Activated CD4-positive, alpha-beta memory T cell treated with anti-CD3 and anti-CD28 coated beads for 36 hours (primary cell): ENCODE measurements around the gene RAPGEF5. TPM values are rescaled to one million over a fixed set of nuclear protein-coding genes. Genes with fewer than 3 reads are reported as not detected.
"Not testable (repeated sequence)": the region's sequence is repeated elsewhere in the genome, so short reads cannot be mapped to it uniquely, and the experiment has no call there.

Experiments used
- CTCF ChIA-PET: fragments of 350-600 bp; sonication (Branson Sonifier 250); formaldehyde crosslinking; loops from one replicate; lab custom pipeline; 2021; ENCODE audit warnings: antibody characterized with exemption, inconsistent platforms; lab: Charles Lee
- POLR2A ChIA-PET: fragments of 350-600 bp; sonication (Branson Sonifier 250); formaldehyde crosslinking; loops from one replicate; lab custom pipeline; 2021; ENCODE audit warnings: antibody characterized with exemption; lab: Charles Lee
- DNase-seq: peaks from one replicate; pipeline ENCODE4 v3.0.0-alpha.2; 2020
- H3K27ac Mint-ChIP-seq: one replicate; pipeline ENCODE4 v1.8.0; 2021; ENCODE audit warnings: mixed read lengths
- H3K27me3 Mint-ChIP-seq: one replicate; pipeline ENCODE4 v1.8.0; 2021; ENCODE audit warnings: mixed read lengths
- H3K36me3 Mint-ChIP-seq: one replicate; pipeline ENCODE4 v1.8.0; 2021; ENCODE audit warnings: mixed read lengths
- H3K4me1 Mint-ChIP-seq: one replicate; pipeline ENCODE4 v1.8.0; 2021; ENCODE audit warnings: low read depth, mixed read lengths
- H3K4me3 Mint-ChIP-seq: one replicate; pipeline ENCODE4 v1.8.0; 2021; ENCODE audit warnings: mild to moderate bottlenecking, mixed read lengths
- H3K9me3 Mint-ChIP-seq: one replicate; pipeline ENCODE4 v1.8.0; 2021; ENCODE audit warnings: mixed read lengths
- intact Hi-C: fragments of 100-400 bp; cut with micrococcal nuclease; formaldehyde crosslinking; loops from one replicate; pipeline ENCODE4 v1.15.1; 2023
- total RNA-seq, 2 experiments: library from RNA; stranded (reverse); gene quantifications; one replicate each; pipeline ENCODE4 v1.2.3, GENCODE V29; 2021

Gene RAPGEF5
- total RNA-seq, 2 experiments from 2014 or later = 0.27 to 0.29 TPM

- H3K4me3 Mint-ChIP-seq = no peak overlapping the region
- no peak for DNase-seq
- CTCF ChIA-PET = interaction anchor here (0.8 to 4.7 kb wide), 4 partner anchors 9 to 382 kb away, joined by 3 to 46 read pairs (median 22); no protein-coding TSS in a partner anchor
Observed at GRCh38 chr7:22108151-22108845, 248.7 kb downstream of the RAPGEF5 start.

GRCh38 chr7:22105550-22105949 is 251.4 kb downstream of the RAPGEF5 start:
- CTCF ChIA-PET = interaction anchor here (1.3 kb wide), 2 partner anchors 21 to 397 kb away, joined by 4 read pairs; no protein-coding TSS in a partner anchor
- Mint-ChIP-seq H3K36me3 (no peaks in the 10 kb centered on the region), H3K4me1 (peaks cover 7% of the 10 kb centered on the region), H3K9me3 (no peaks in the 10 kb centered on the region), H3K4me3 (no peak overlapping the region), H3K27ac (no peak overlapping the region), H3K27me3 (peaks cover 11% of the 10 kb centered on the region)
- no peak for DNase-seq
- intact Hi-C loops = no loop called here
- POLR2A ChIA-PET = no interaction called here

More at GRCh38 chr7:22108151-22108845, 248.7 kb downstream of the RAPGEF5 start:
- Mint-ChIP-seq H3K27ac (no peak overlapping the region), H3K36me3 (no peaks in the 10 kb centered on the region), H3K9me3 (no peaks in the 10 kb centered on the region), H3K4me1 (peaks cover 4% of the 10 kb centered on the region), H3K27me3 (peaks cover 3% of the 10 kb centered on the region)
- intact Hi-C loops = no loop called here
- POLR2A ChIA-PET = no interaction called here

GRCh38 chr7:22094413-22095342 is 262.3 kb downstream of the RAPGEF5 start:
- H3K36me3 Mint-ChIP-seq = no peaks in the 10 kb centered on the region
- ChIA-PET CTCF (interaction anchor here (1.3 to 1.6 kb wide), 3 partner anchors 9 to 15 kb away, joined by 4 to 11 read pairs (median 4); no protein-coding TSS in a partner anchor), POLR2A (interaction anchor here (1.3 kb wide), 1 partner anchor 9 kb away, joined by 3 read pairs; no protein-coding TSS in a partner anchor)
- no peak for DNase-seq
- no peaks in the 10 kb centered on the region for H3K4me1 Mint-ChIP-seq
- H3K4me3 Mint-ChIP-seq = no peak overlapping the region
- H3K27me3 Mint-ChIP-seq = peaks cover 6% of the 10 kb centered on the region
- intact Hi-C loops = no loop called here
- no peak overlapping the region for H3K27ac Mint-ChIP-seq
- no peaks in the 10 kb centered on the region for H3K9me3 Mint-ChIP-seq

GRCh38 chr7:22093936-22094335 is 263.0 kb downstream of the RAPGEF5 start:
- no peak overlapping the region for H3K4me3 Mint-ChIP-seq
- ChIA-PET POLR2A (no interaction called here), CTCF (interaction anchor here (1.3 to 1.6 kb wide), 2 partner anchors 10 kb away, joined by 4 to 11 read pairs; no protein-coding TSS in a partner anchor)
- no peaks in the 10 kb centered on the region for H3K36me3 Mint-ChIP-seq
- no peaks in the 10 kb centered on the region for H3K4me1 Mint-ChIP-seq
- no peak overlapping the region for H3K27ac Mint-ChIP-seq
- intact Hi-C loops = no loop called here
- peaks cover 6% of the 10 kb centered on the region for H3K27me3 Mint-ChIP-seq
- no peak for DNase-seq
- no peaks in the 10 kb centered on the region for H3K9me3 Mint-ChIP-seq

- H3K4me1 Mint-ChIP-seq = no peaks in the 10 kb centered on the region
- ChIA-PET POLR2A (no interaction called here), CTCF (interaction anchor here (1.3 kb wide), 1 partner anchor 10 kb away, joined by 4 read pairs; no protein-coding TSS in a partner anchor)
Observed at GRCh38 chr7:22093001-22093400, 264.0 kb downstream of the RAPGEF5 start.

GRCh38 chr7:22090958-22091525 is 265.9 kb downstream of the RAPGEF5 start:
- H3K27ac Mint-ChIP-seq, H3K4me1 Mint-ChIP-seq, H3K27me3 Mint-ChIP-seq, H3K36me3 Mint-ChIP-seq, H3K9me3 Mint-ChIP-seq, DNase-seq, H3K4me3 Mint-ChIP-seq, POLR2A ChIA-PET, intact Hi-C loops: not testable (repeated sequence)
- CTCF ChIA-PET = interaction anchor here (1.4 to 2.2 kb wide), 3 partner anchors 8 to 19 kb away, joined by 4 to 13 read pairs (median 4); no protein-coding TSS in a partner anchor

More at GRCh38 chr7:22093001-22093400, 264.0 kb downstream of the RAPGEF5 start:
- no peaks in the 10 kb centered on the region for H3K36me3 Mint-ChIP-seq
- no peak for DNase-seq
- no peak overlapping the region for H3K27ac Mint-ChIP-seq
- H3K4me3 Mint-ChIP-seq = no peak overlapping the region
- H3K27me3 Mint-ChIP-seq = peaks cover 6% of the 10 kb centered on the region
- H3K9me3 Mint-ChIP-seq = no peaks in the 10 kb centered on the region
- intact Hi-C loops = no loop called here

- H3K4me3 Mint-ChIP-seq = no peak overlapping the region
- H3K27me3 Mint-ChIP-seq = peaks cover 6% of the 10 kb centered on the region
- POLR2A ChIA-PET = no interaction called here
- H3K36me3 Mint-ChIP-seq = no peaks in the 10 kb centered on the region
- DNase-seq = no peak
- CTCF ChIA-PET = interaction anchor here (1.4 to 2.2 kb wide), 3 partner anchors 7 to 19 kb away, joined by 4 to 13 read pairs (median 4); no protein-coding TSS in a partner anchor
- no peak overlapping the region for H3K27ac Mint-ChIP-seq
- H3K9me3 Mint-ChIP-seq = no peaks in the 10 kb centered on the region
- no peaks in the 10 kb centered on the region for H3K4me1 Mint-ChIP-seq
- intact Hi-C loops = no loop called here
Observed at GRCh38 chr7:22090512-22090911, 266.4 kb downstream of the RAPGEF5 start.

- Mint-ChIP-seq H3K36me3 (no peaks in the 10 kb centered on the region), H3K27me3 (peaks cover 6% of the 10 kb centered on the region), H3K27ac (no peak overlapping the region), H3K4me1 (no peaks in the 10 kb centered on the region), H3K4me3 (no peak overlapping the region), H3K9me3 (no peaks in the 10 kb centered on the region)
- intact Hi-C loops = no loop called here
- ChIA-PET POLR2A (no interaction called here), CTCF (no interaction called here)
- DNase-seq = no peak
Observed at GRCh38 chr7:22090107-22090506, 266.8 kb downstream of the RAPGEF5 start.

GRCh38 chr7:22088827-22089226 is 268.1 kb downstream of the RAPGEF5 start:
- Mint-ChIP-seq H3K9me3 (no peaks in the 10 kb centered on the region), H3K4me3 (no peak overlapping the region), H3K27ac (no peak overlapping the region), H3K4me1 (no peaks in the 10 kb centered on the region), H3K27me3 (peaks cover 8% of the 10 kb centered on the region), H3K36me3 (no peaks in the 10 kb centered on the region)
- ChIA-PET CTCF (interaction anchor here (1.1 kb wide), 1 partner anchor 21 kb away, joined by 3 read pairs; no protein-coding TSS in a partner anchor), POLR2A (no interaction called here)
- DNase-seq = no peak
- intact Hi-C loops = loop anchor here (10.0 kb wide), 1 partner anchor 144 kb away; the partner anchor contains the start of gene CDCA7L

GRCh38 chr7:22087861-22088260 is 269.1 kb downstream of the RAPGEF5 start:
- H3K4me3 Mint-ChIP-seq = no peak overlapping the region
- H3K27ac Mint-ChIP-seq = no peak overlapping the region
- H3K27me3 Mint-ChIP-seq = peaks cover 10% of the 10 kb centered on the region
- intact Hi-C loops = loop anchor here (10.0 kb wide), 1 partner anchor 143 kb away; the partner anchor contains the start of gene CDCA7L
- ChIA-PET CTCF (no interaction called here), POLR2A (no interaction called here)
- H3K4me1 Mint-ChIP-seq = peaks cover under 1% of the 10 kb centered on the region
- H3K36me3 Mint-ChIP-seq = no peaks in the 10 kb centered on the region
- no peaks in the 10 kb centered on the region for H3K9me3 Mint-ChIP-seq
- DNase-seq = no peak

GRCh38 chr7:22083704-22084240 is 273.2 kb downstream of the RAPGEF5 start:
- Mint-ChIP-seq H3K4me1 (peaks cover 9% of the 10 kb centered on the region), H3K4me3 (peak overlapping the region; percentile 67), H3K27me3 (peaks cover 34% of the 10 kb centered on the region), H3K36me3 (no peaks in the 10 kb centered on the region), H3K27ac (no peak overlapping the region), H3K9me3 (no peaks in the 10 kb centered on the region)
- ChIA-PET CTCF (interaction anchor here (0.7 to 3.6 kb wide), 20 partner anchors 8 to 975 kb away, joined by 3 to 28 read pairs (median 4); no protein-coding TSS in a partner anchor), POLR2A (interaction anchor here (1.2 kb wide), 1 partner anchor 145 kb away, joined by 3 read pairs; no protein-coding TSS in a partner anchor)
- DNase-seq = no peak
- intact Hi-C loops = loop anchor here (1.0 to 10.0 kb wide), 2 partner anchors 20 to 139 kb away; partner anchors contain the start of gene CDCA7L
